HG03439 (cell line): Measurements from ENCODE around the gene SERPINB1.

Source experiments
- ATAC-seq: cut with Tn5 transposase; IDR thresholded peaks from one replicate; pipeline ENCODE4 v1.9.1; 2021; ENCODE audit warnings: mild to moderate bottlenecking, moderate library complexity; ENCODE audit not compliant: unreplicated experiment

SERPINB1 gene

DNA sequence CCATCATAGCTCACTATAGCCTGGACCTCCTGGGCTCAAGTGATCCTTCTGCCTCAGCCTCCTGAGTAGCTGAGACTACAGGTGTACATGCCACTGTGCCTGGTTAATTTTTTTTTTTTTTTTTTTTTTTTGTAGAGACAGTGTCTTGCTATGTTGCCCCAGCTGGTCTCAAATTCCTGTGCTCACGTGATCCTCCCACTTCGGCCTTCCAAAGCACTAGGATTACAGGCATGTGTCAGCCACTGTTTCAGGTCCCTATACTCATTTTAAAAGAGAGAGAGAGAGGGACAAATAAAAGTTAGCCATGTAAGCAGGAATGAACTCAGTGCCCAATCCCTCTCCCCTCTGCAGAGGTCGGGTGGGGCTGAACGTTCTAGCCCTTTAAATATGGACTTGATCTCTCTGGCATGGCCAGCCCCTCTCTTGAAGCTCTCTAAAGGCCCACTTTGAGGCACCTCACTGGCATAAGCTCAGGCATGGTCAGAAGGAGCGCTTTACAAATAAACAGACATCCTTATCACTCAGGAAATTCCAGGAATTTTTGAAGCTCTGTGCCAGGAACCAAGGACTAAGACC lies 9.0 kb upstream of the SERPINB1 start:
- ATAC-seq, result no peak

DNA sequence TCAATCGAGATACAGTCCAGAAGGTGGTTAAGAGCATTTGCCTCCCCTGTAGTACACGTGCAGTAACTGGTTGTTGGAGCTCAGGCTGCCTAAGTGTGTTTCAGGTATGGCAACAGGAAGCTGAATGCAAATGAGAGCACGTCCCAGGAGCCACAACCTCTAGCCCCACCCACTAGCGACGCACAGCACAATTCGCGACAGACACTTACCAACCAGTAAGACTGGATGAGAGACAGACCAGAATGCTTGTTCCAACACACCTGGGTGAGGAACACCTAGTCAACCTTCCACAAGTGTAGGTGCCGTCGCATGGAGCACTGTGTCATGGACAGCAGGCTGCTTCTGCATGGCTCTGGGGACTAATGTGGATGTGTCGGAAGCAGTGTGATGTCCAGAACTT lies 7.2 kb upstream of the SERPINB1 start:
- no peak for ATAC-seq

- no peak for ATAC-seq
Observed at GRCh38 chr6:2845880-2846208, 4.2 kb upstream of the SERPINB1 start.

DNA sequence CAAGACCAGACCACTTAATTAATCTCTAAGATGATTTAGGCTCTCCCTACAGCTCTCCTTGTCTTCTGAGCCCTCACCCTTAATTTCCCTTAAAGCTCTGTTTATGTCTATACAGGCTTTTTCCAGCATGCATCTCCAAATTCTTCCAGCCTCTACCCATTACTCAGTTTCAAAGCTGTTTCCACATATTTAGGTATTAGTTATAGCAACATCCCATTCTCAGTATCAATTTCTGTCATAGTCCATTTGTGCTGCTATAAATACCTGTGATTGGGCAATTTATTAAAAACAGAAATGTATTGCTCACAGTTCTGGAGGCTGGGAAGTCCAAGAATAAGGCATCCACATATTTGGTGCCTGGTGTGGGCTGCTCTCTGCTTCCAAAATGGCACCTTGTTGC lies 2.3 kb upstream of the SERPINB1 start:
- ATAC-seq, result no peak

DNA sequence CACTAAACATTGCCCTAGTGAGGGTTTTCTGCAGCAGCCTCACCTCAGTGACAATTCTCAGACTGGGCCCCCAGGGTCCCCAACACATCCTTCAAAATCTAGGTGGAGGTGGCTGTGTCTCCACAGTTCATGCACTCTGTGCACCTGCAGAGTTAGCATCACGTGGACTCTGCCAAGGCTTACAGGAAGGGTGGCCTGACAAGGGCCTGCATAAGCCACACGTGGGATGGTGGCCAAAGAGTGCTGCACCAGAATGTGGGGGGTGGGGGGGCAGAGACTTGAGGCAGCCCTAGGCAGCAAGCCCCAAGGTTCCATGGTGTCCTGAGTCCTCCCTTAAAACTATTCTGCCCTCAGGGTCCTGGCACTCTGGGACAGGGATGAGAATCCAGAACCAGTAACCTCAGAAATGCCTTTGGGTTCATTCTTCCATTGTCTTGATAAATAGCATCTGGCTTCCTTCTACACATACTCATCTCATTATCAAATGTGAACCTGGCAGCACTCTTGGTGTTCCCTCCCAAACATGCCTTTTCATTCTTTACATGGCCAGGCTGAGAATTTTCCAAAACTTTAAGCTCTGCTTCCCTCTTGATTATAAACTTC lies 1.6 kb upstream of the SERPINB1 start:
- ATAC-seq, result no peak

DNA sequence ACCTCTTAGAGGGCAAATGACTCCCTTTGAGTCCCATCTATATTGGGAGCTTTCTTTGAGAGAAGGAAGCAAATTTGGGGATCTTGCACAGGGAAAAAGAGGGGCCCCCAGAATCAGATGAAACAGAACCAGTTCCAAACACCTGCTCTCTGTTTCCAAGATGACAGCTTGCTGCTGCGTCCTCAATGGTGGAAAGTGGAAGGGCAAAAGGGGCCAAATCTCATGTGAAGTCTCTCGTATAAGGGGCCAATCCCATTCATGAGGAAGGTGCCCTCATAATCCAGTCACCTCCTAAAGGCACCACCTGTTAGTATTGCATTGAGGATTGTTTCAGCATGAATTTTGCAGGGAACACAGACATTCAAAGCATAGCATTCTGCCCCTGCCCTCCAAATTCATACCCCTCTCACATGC lies 483 bp upstream of the SERPINB1 start:
- no peak for ATAC-seq

DNA sequence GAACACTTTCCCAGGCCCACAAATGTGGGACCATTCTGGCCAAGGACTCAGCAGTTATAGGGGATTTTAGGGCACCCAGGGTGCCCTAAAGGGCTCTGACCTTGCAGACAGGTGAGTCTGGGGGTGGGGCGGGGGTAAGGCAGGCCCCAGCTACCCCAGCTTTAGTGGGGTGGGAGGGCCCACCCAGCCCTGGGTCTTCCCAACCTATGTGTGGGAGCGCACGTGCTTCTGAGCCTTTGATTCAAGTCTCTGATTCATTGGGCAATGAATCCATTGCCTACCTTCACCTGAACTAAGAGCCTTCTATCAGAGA lies 958 bp downstream of the SERPINB1 start:
- no peak for ATAC-seq

- no peak for ATAC-seq
Observed at GRCh38 chr6:2839982-2840748, 1.5 kb downstream of the SERPINB1 start.

GRCh38 chr6:2839195-2839981 lies 2.3 kb downstream of the SERPINB1 start:
- ATAC-seq, result no peak

- ATAC-seq, result no peak
Observed at GRCh38 chr6:2838251-2838650, 3.4 kb downstream of the SERPINB1 start.

GRCh38 chr6:2834262-2834661 lies 7.4 kb downstream of the SERPINB1 start:
- ATAC-seq, result no peak

- ATAC-seq, result no peak
Observed at GRCh38 chr6:2831392-2831791, 10.3 kb downstream of the SERPINB1 start.

- ATAC-seq, result no peak
Observed at GRCh38 chr6:2830183-2830582, 11.5 kb downstream of the SERPINB1 start.

DNA sequence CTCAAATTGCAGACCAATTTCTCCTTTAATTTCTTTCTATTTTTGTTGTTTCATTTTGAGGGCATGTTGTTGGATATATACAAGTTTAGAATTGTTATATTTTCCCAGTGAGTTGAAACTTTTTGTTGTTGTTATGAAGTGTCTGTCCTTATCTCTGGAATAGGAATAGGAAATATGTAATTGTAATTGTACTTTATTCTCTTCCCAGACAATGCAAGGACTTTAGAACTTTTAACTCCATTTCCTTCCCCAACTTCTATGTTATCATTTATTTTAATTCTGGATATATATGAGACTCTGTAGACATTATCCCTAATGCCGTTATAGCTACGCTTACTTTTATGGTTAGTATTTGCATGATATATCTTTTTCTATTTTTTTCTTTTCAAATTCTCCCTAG lies 12.4 kb downstream of the SERPINB1 start:
- no peak for ATAC-seq

GRCh38 chr6:2828629-2829028 lies 13.0 kb downstream of the SERPINB1 start:
- no peak for ATAC-seq

GRCh38 chr6:2827142-2827541 lies 14.5 kb downstream of the SERPINB1 start:
- no peak for ATAC-seq

DNA sequence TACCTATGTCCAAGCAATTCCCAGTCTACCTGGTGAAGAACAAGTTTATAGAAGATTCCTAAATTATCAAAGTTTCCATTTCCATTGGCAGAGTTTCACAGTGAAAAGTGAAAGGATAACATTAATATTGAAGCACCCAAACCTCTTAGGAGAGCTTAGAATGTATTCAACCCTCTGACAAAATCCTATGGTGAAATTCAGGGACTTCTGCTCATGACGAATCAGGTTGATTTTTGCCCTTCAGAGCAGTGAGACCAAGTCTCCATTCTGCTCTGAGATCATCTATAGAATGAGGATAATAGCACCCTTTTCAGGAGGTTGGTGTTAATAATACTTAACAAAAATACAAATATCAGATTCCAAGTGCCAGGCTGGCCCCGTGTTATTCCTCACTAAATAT lies 15.5 kb downstream of the SERPINB1 start:
- ATAC-seq, result no peak

DNA sequence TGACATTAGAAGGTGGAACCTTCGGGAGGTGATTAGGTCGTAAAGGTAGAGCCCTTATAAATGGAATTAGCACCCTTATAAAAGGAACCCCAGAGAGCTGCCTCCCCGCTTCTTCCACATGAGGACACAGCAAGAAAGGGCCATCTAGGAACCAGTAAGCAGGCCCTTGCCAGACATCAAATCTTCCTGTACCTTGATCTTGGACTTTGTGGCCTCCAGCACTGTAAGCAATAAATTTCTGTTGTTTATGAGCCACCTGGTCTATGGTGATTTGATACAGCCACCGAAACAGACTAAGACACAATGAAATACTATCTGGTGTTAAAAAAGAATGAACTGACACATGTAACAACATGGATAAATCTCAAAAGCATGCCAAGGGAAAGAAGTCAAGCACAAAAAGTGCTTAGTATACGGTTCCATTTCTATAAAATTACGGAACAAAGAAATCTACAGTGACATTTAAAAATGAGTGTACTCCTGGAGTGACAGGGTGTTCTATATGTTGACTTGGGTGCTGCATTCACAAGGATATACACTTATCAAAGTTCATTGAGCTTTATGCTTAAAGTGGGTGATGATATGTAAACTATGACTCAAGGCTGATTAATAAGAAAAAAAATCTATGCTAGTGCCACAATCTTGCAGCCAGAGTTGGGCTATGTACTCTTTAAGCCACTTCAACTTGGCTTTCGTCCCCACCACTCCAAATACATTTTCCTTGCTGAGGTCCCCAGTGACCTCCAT lies 18.4 kb downstream of the SERPINB1 start:
- ATAC-seq, result no peak

DNA sequence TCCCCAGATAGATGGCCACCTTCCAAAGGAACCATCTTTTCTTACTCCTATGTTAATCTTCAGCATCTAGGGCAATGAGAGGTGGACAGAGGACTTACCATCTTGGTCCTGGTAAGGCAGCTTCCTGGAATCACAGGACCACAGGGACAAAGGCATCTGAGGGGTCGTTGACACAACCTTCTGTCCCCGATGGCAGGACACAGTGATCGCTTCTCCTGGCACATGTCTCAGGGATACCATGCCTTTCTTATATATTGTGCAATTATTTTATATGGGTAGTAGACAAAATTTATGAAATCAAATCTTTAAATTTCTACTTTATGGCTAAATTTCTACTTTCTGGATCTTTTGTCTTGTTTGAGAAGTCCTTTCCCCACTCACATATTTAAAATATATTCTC lies 20.1 kb downstream of the SERPINB1 start:
- ATAC-seq, result no peak

- ATAC-seq, result no peak
Observed at GRCh38 chr6:2820415-2820814, 21.2 kb downstream of the SERPINB1 start.

DNA sequence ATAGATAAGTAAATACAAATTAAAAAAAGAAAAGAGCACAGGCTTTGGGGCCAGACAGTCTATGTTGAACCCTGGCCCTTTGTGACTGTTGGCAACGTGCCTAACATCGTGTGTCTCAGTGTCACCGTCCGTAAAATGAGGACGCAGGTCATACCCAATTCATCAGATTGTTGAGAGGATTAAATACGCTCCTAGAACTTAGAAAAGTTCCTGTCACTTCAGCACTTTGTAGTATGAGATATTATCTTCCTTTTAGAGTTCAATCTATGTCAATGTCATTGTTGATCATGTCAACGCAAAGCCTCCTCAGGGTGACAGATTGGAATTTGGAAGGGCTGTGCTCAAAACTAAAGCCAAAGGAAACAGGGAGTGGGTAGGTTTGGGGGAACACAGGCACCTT lies 21.7 kb downstream of the SERPINB1 start:
- ATAC-seq, result no peak
